ENCODE results near the gene EBF3. TPM values are rescaled to one million over a fixed set of nuclear protein-coding genes. Genes with fewer than 3 reads are reported as not detected.
A peak's percentile ranks its signal among the peaks of the same experiment; 100 is the strongest.

Gene EBF3
- total and polyA plus RNA-seq, 4 donors: 14.3 to 166 (median 116) TPM

GRCh38 chr10:129905553-129905952 lies 58.5 kb downstream of the EBF3 start:
- WGBS (ENCODE audit: insufficient coverage): 87% methylated on average over 5 of the region's 12 CpGs
- H3K4me1 ChIP-seq (ENCODE audit: control insufficient read depth, insufficient read depth, low read length): peaks cover 23% of the 10 kb centered on the region

GRCh38 chr10:129904323-129904722 lies 59.8 kb downstream of the EBF3 start:
- Histone ChIP-seq H3K9me3 (ENCODE audit: control insufficient read depth, insufficient read depth, low read length) (no peaks in the 10 kb centered on the region), H3K36me3 (ENCODE audit: control insufficient read depth, insufficient read depth, low read length) (no peaks in the 10 kb centered on the region), H3K27ac (ENCODE audit: low read depth, low read length) (no peak overlapping the region), H3K27me3 (ENCODE audit: control insufficient read depth, insufficient read depth, low read length) (peaks cover 8% of the 10 kb centered on the region), H3K4me1 (ENCODE audit: control insufficient read depth, insufficient read depth, low read length) (peaks cover 23% of the 10 kb centered on the region), H3K4me3 (ENCODE audit: low read depth, low read length) (no peak overlapping the region)
- WGBS (ENCODE audit: insufficient coverage): 90% methylated on average over 1 of the region's 2 CpGs
- no peak for DNase-seq (ENCODE audit: low read depth in 4 of 6, low spot score in 6 of 6)

More at GRCh38 chr10:129905553-129905952, 58.5 kb downstream of the EBF3 start:
- DNase-seq (ENCODE audit: low read depth in 4 of 6, low spot score in 6 of 6): no peak
- Histone ChIP-seq H3K27ac (ENCODE audit: low read depth, low read length) (no peak overlapping the region), H3K4me3 (ENCODE audit: low read depth, low read length) (no peak overlapping the region), H3K9me3 (ENCODE audit: control insufficient read depth, insufficient read depth, low read length) (no peaks in the 10 kb centered on the region), H3K27me3 (ENCODE audit: control insufficient read depth, insufficient read depth, low read length) (peaks cover 4% of the 10 kb centered on the region), H3K36me3 (ENCODE audit: control insufficient read depth, insufficient read depth, low read length) (peaks cover 6% of the 10 kb centered on the region)

- WGBS (ENCODE audit: insufficient coverage): 40% methylated on average over 7 of the region's 15 CpGs
- peaks cover 31% of the 10 kb centered on the region for H3K27me3 ChIP-seq (ENCODE audit: control insufficient read depth, insufficient read depth, low read length)
Measured at GRCh38 chr10:129901389-129902006, 62.6 kb downstream of the EBF3 start.

GRCh38 chr10:129900825-129901224 lies 63.2 kb downstream of the EBF3 start:
- DNase-seq (ENCODE audit: low read depth in 4 of 6, low spot score in 6 of 6): no peak
- peaks cover 33% of the 10 kb centered on the region for H3K27me3 ChIP-seq (ENCODE audit: control insufficient read depth, insufficient read depth, low read length)
- no peaks in the 10 kb centered on the region for H3K36me3 ChIP-seq (ENCODE audit: control insufficient read depth, insufficient read depth, low read length)
- no peak overlapping the region for H3K27ac ChIP-seq (ENCODE audit: low read depth, low read length)
- H3K4me1 ChIP-seq (ENCODE audit: control insufficient read depth, insufficient read depth, low read length): peaks cover 53% of the 10 kb centered on the region
- no peak overlapping the region for H3K4me3 ChIP-seq (ENCODE audit: low read depth, low read length)
- no peaks in the 10 kb centered on the region for H3K9me3 ChIP-seq (ENCODE audit: control insufficient read depth, insufficient read depth, low read length)
- 86% methylated on average over 1 of the region's 1 CpG for WGBS (ENCODE audit: insufficient coverage)

More at GRCh38 chr10:129901389-129902006, 62.6 kb downstream of the EBF3 start:
- H3K4me1 ChIP-seq (ENCODE audit: control insufficient read depth, insufficient read depth, low read length): peaks cover 47% of the 10 kb centered on the region
- H3K27ac ChIP-seq (ENCODE audit: low read depth, low read length): no peak overlapping the region
- H3K9me3 ChIP-seq (ENCODE audit: control insufficient read depth, insufficient read depth, low read length): no peaks in the 10 kb centered on the region
- peak in 1 of 6 donors; percentile 70 for DNase-seq (ENCODE audit: low read depth in 4 of 6, low spot score in 6 of 6)
- no peaks in the 10 kb centered on the region for H3K36me3 ChIP-seq (ENCODE audit: control insufficient read depth, insufficient read depth, low read length)
- no peak overlapping the region for H3K4me3 ChIP-seq (ENCODE audit: low read depth, low read length)

- WGBS (ENCODE audit: insufficient coverage): 58% methylated on average over 15 of the region's 22 CpGs
- H3K27ac ChIP-seq (ENCODE audit: low read depth, low read length): peak overlapping the region; percentile 18
- peak overlapping the region; percentile 19 for H3K4me3 ChIP-seq (ENCODE audit: low read depth, low read length)
- peaks cover 55% of the 10 kb centered on the region for H3K4me1 ChIP-seq (ENCODE audit: control insufficient read depth, insufficient read depth, low read length)
- no peaks in the 10 kb centered on the region for H3K9me3 ChIP-seq (ENCODE audit: control insufficient read depth, insufficient read depth, low read length)
- DNase-seq (ENCODE audit: low read depth in 4 of 6, low spot score in 6 of 6): peak in 1 of 6 donors; percentile 66
- H3K36me3 ChIP-seq (ENCODE audit: control insufficient read depth, insufficient read depth, low read length): no peaks in the 10 kb centered on the region
- peaks cover 36% of the 10 kb centered on the region for H3K27me3 ChIP-seq (ENCODE audit: control insufficient read depth, insufficient read depth, low read length)
Measured at GRCh38 chr10:129899276-129900130, 64.6 kb downstream of the EBF3 start.

- Histone ChIP-seq H3K4me3 (ENCODE audit: low read depth, low read length) (peak overlapping the region; percentile 19), H3K36me3 (ENCODE audit: control insufficient read depth, insufficient read depth, low read length) (no peaks in the 10 kb centered on the region), H3K9me3 (ENCODE audit: control insufficient read depth, insufficient read depth, low read length) (no peaks in the 10 kb centered on the region), H3K27me3 (ENCODE audit: control insufficient read depth, insufficient read depth, low read length) (peaks cover 38% of the 10 kb centered on the region), H3K4me1 (ENCODE audit: control insufficient read depth, insufficient read depth, low read length) (peaks cover 59% of the 10 kb centered on the region), H3K27ac (ENCODE audit: low read depth, low read length) (peak overlapping the region; percentile 18)
- DNase-seq (ENCODE audit: low read depth in 4 of 6, low spot score in 6 of 6): peak in 2 of 6 donors; percentile 68 to 84
- 8% methylated on average over 32 of the region's 38 CpGs for WGBS (ENCODE audit: insufficient coverage)
Measured at GRCh38 chr10:129898706-129899268, 65.3 kb downstream of the EBF3 start.

GRCh38 chr10:129897871-129898626 lies 66.0 kb downstream of the EBF3 start:
- Histone ChIP-seq H3K27ac (ENCODE audit: low read depth, low read length) (no peak overlapping the region), H3K4me1 (ENCODE audit: control insufficient read depth, insufficient read depth, low read length) (peaks cover 62% of the 10 kb centered on the region), H3K9me3 (ENCODE audit: control insufficient read depth, insufficient read depth, low read length) (no peaks in the 10 kb centered on the region), H3K36me3 (ENCODE audit: control insufficient read depth, insufficient read depth, low read length) (no peaks in the 10 kb centered on the region), H3K4me3 (ENCODE audit: low read depth, low read length) (no peak overlapping the region), H3K27me3 (ENCODE audit: control insufficient read depth, insufficient read depth, low read length) (peaks cover 40% of the 10 kb centered on the region)
- DNase-seq (ENCODE audit: low read depth in 4 of 6, low spot score in 6 of 6): peak in 1 of 6 donors; percentile 67
- WGBS (ENCODE audit: insufficient coverage): 21% methylated on average over 9 of the region's 15 CpGs

- Histone ChIP-seq H3K4me3 (ENCODE audit: low read depth, low read length) (no peak overlapping the region), H3K27ac (ENCODE audit: low read depth, low read length) (no peak overlapping the region), H3K4me1 (ENCODE audit: control insufficient read depth, insufficient read depth, low read length) (peaks cover 70% of the 10 kb centered on the region), H3K36me3 (ENCODE audit: control insufficient read depth, insufficient read depth, low read length) (no peaks in the 10 kb centered on the region), H3K27me3 (ENCODE audit: control insufficient read depth, insufficient read depth, low read length) (peaks cover 43% of the 10 kb centered on the region), H3K9me3 (ENCODE audit: control insufficient read depth, insufficient read depth, low read length) (no peaks in the 10 kb centered on the region)
- 61% methylated on average over 11 of the region's 11 CpGs for WGBS (ENCODE audit: insufficient coverage)
- DNase-seq (ENCODE audit: low read depth in 4 of 6, low spot score in 6 of 6): peak in 2 of 6 donors; percentile 42 to 43
Measured at GRCh38 chr10:129896860-129897200, 67.2 kb downstream of the EBF3 start.

GRCh38 chr10:129896136-129896859 lies 67.8 kb downstream of the EBF3 start:
- peaks cover 43% of the 10 kb centered on the region for H3K27me3 ChIP-seq (ENCODE audit: control insufficient read depth, insufficient read depth, low read length)

More at GRCh38 chr10:129896136-129896859, 67.8 kb downstream of the EBF3 start:
- no peaks in the 10 kb centered on the region for H3K36me3 ChIP-seq (ENCODE audit: control insufficient read depth, insufficient read depth, low read length)
- 23% methylated on average over 33 of the region's 36 CpGs for WGBS (ENCODE audit: insufficient coverage)
- DNase-seq (ENCODE audit: low read depth in 4 of 6, low spot score in 6 of 6): peak in 2 of 6 donors; percentile 81 to 83
- H3K4me1 ChIP-seq (ENCODE audit: control insufficient read depth, insufficient read depth, low read length): peaks cover 70% of the 10 kb centered on the region
- H3K9me3 ChIP-seq (ENCODE audit: control insufficient read depth, insufficient read depth, low read length): no peaks in the 10 kb centered on the region
- no peak overlapping the region for H3K27ac ChIP-seq (ENCODE audit: low read depth, low read length)
- H3K4me3 ChIP-seq (ENCODE audit: low read depth, low read length): no peak overlapping the region
